K562 (cell line): ENCODE measurements around the gene PCSK5. TPM values are rescaled to one million over a fixed set of nuclear protein-coding genes. Genes with fewer than 3 reads are reported as not detected.

Experiments
- CREB3 ChIP-seq: fragments of 450-650 bp; conservative IDR thresholded peaks from 2 replicates; pipeline ENCODE4 v1.6.1; 2016; ENCODE audit warnings: missing genetic modification characterization, low read depth, mild to moderate bottlenecking, missing compliant biosample characterization, moderate library complexity
- CTBP1 ChIP-seq: fragments of 450-650 bp; IDR thresholded peaks from 2 replicates; pipeline ENCODE4 v1.6.1; 2016; ENCODE audit warnings: borderline replicate concordance
- CTCFL ChIP-seq: IDR thresholded peaks from 2 replicates; pipeline ENCODE4 v1.6.1; 2011; ENCODE audit warnings: borderline replicate concordance, low read depth, mild to moderate bottlenecking, moderate library complexity, low read length; ENCODE audit not compliant: insufficient read depth, poor library complexity, severe bottlenecking
- ETS2 ChIP-seq: IDR thresholded peaks from 2 replicates; pipeline ENCODE4 v1.6.1; 2016; ENCODE audit warnings: borderline replicate concordance, missing genetic modification characterization, mild to moderate bottlenecking, moderate library complexity, missing compliant biosample characterization; ENCODE audit not compliant: poor library complexity, severe bottlenecking
- GTF2E2 ChIP-seq: fragments of 200-800 bp; sonication (Bioruptor generic); IDR thresholded peaks from 2 replicates; pipeline ENCODE4 v1.6.1; 2016; ENCODE audit warnings: missing genetic modification characterization, missing compliant biosample characterization
- HINFP ChIP-seq: fragments of 450-650 bp; conservative IDR thresholded peaks from 2 replicates; pipeline ENCODE4 v1.6.1; 2016; ENCODE audit warnings: missing genetic modification characterization, low read depth, mild to moderate bottlenecking, control low read depth, missing compliant biosample characterization
- HOMEZ ChIP-seq: fragments of 250-450 bp; sonication (Bioruptor Pico); IDR thresholded peaks from 2 replicates; pipeline ENCODE4 v1.4.0; 2020; ENCODE audit warnings: mild to moderate bottlenecking, moderate library complexity
- KDM5B ChIP-seq: fragments of 200-600 bp; sonication (generic); IDR thresholded peaks from 2 replicates; pipeline ENCODE4 v1.6.1; 2012; ENCODE audit warnings: low read depth, mild to moderate bottlenecking, moderate library complexity, low read length, control low read depth, inconsistent platforms; ENCODE audit not compliant: insufficient replicate concordance
- KLF6 ChIP-seq: fragments of 250-450 bp; sonication (Bioruptor Pico); IDR thresholded peaks from 2 replicates; pipeline ENCODE4 v1.4.0; 2020; ENCODE audit warnings: mild to moderate bottlenecking, moderate library complexity, borderline replicate concordance
- PML ChIP-seq: IDR thresholded peaks from 2 replicates; pipeline ENCODE4 v1.6.1; 2012; ENCODE audit warnings: low read length, inconsistent platforms
- RREB1 ChIP-seq: fragments of 250-450 bp; sonication (Bioruptor Pico); IDR thresholded peaks from 2 replicates; pipeline ENCODE4 v1.4.0; 2020
- ZKSCAN1 ChIP-seq: fragments of 150-350 bp; IDR thresholded peaks from 2 replicates; pipeline ENCODE4 v1.6.1; 2016; ENCODE audit warnings: low read depth, low read length
- ZNF253 ChIP-seq: fragments of 250-450 bp; sonication (Bioruptor Pico); conservative IDR thresholded peaks from 2 replicates; pipeline ENCODE4 v1.6.1; 2021; ENCODE audit warnings: mild to moderate bottlenecking
- ZNF551 ChIP-seq: fragments of 250-450 bp; sonication (Bioruptor Pico); IDR thresholded peaks from 2 replicates; pipeline ENCODE4 v1.5.0; 2021; ENCODE audit warnings: mild to moderate bottlenecking, moderate library complexity
- polyA plus RNA-seq, 8 experiments: library from polyadenylated mRNA; depleted of rRNA in 4 of 8; stranded (reverse) in 5 of 8; unstranded in 3 of 8; fragments of >200 nt; fragmentation: Nextera tagmentation in 2 of 8; fragmentation: Illumina TruSeq in 1 of 8; extraction: Ambion mirVana in 2 of 8; extraction: Trizol in 1 of 8; gene quantifications; 2 replicates each; pipeline versions ENCODE4 v1.2.1 to v1.2.3, GENCODE V29; 2011 to 2014; ENCODE audit warnings: inconsistent platforms in 1 of 8, missing spikeins in 1 of 8
- total RNA-seq, 7 experiments: library from RNA; depleted of rRNA in 6 of 7; stranded (reverse); fragments of >200 nt in 6 of 7; fragmentation: Illumina TruSeq in 2 of 7; extraction: Trizol in 2 of 7; gene quantifications; 2 replicates each; pipeline versions ENCODE4 v1.2.1 to v1.2.3, GENCODE V29; 2011 to 2021; ENCODE audit warnings: low replicate concordance in 1 of 7

The PCSK5 gene
- total and polyA plus RNA-seq, 9 of the 15 experiments (the other 6 are each of a cell fraction or from before 2014, with no cell fraction given) = not detected

GRCh38 chr9:76394195-76394959 lies 503.9 kb downstream of the PCSK5 start, which contains the start of gene RFK (continued):
- TF ChIP-seq RREB1 (CRISPR knock-in tag) (no peak), ZNF253 (no peak), ETS2 (tag) (no peak), CREB3 (tag) (no peak), ZKSCAN1 (no peak), KLF6 (CRISPR knock-in tag) (no peak), CTBP1 (peak; percentile 71; the same call in 1 of the 2 replicates), HOMEZ (CRISPR knock-in tag) (no peak), PML (peak; percentile 53; the same call in 1 of the 2 replicates), ZNF551 (CRISPR knock-in tag) (no peak), CTCFL (peak; percentile 49), KDM5B (peak; percentile 62), GTF2E2 (no peak), HINFP (peak; percentile 79)
